T1000 (cell line): ENCODE measurements around the gene MGRN1.

Experiments used
- DNase-seq: peaks from one replicate; lab custom pipeline; 2025; ENCODE audit warnings: mixed read lengths; lab: John Stamatoyannopoulos, UW

MGRN1 gene

GRCh38 chr16:4654011-4654963 is 29.7 kb downstream of the MGRN1 start:
- no peak for DNase-seq

GRCh38 chr16:4654964-4655590 is 30.5 kb downstream of the MGRN1 start:
- no peak for DNase-seq

- DNase-seq, result no peak
These were observed 31.2 kb downstream of the MGRN1 start for GRCh38 chr16:4655801-4656200.

- DNase-seq, result no peak
These were observed 31.6 kb downstream of the MGRN1 start for GRCh38 chr16:4656221-4656620.

GRCh38 chr16:4656695-4657686 is 32.4 kb downstream of the MGRN1 start:
- no peak for DNase-seq

- DNase-seq, result no peak
These were observed 35.0 kb downstream of the MGRN1 start for GRCh38 chr16:4659363-4660353.

- no peak for DNase-seq
These were observed 35.9 kb downstream of the MGRN1 start for GRCh38 chr16:4660454-4661007.

- DNase-seq, result no peak
These were observed 37.0 kb downstream of the MGRN1 start for GRCh38 chr16:4661661-4662060.

- no peak for DNase-seq
These were observed 38.8 kb downstream of the MGRN1 start for GRCh38 chr16:4663465-4663776.

- DNase-seq, result no peak
These were observed 39.3 kb downstream of the MGRN1 start for GRCh38 chr16:4663777-4664465.

- no peak for DNase-seq
These were observed 40.2 kb downstream of the MGRN1 start for GRCh38 chr16:4664538-4665418.

- no peak for DNase-seq
These were observed 42.0 kb downstream of the MGRN1 start for GRCh38 chr16:4666537-4667202.

GRCh38 chr16:4667203-4667963 is 42.8 kb downstream of the MGRN1 start:
- no peak for DNase-seq

- no peak for DNase-seq
These were observed 43.8 kb downstream of the MGRN1 start for GRCh38 chr16:4668313-4668960.

- no peak for DNase-seq
These were observed 48.9 kb downstream of the MGRN1 start for GRCh38 chr16:4673387-4674046.

- DNase-seq, result no peak
These were observed 50.4 kb downstream of the MGRN1 start for GRCh38 chr16:4674926-4675530.
